ENCODE measurements around the gene SMC4.
A peak's percentile ranks its signal among the peaks of the same experiment; 100 is the strongest.
"Not testable (repeated sequence)": the region's sequence is repeated elsewhere in the genome, so short reads cannot be mapped to it uniquely, and the experiment has no call there.

The SMC4 gene

GRCh38 chr3:160445854-160446253 is 46.4 kb downstream of the SMC4 start:
- DNase-seq (ENCODE audit: low read depth in 2 of 2, low spot score in 1 of 2): no peak

- no peak for DNase-seq (ENCODE audit: low read depth in 2 of 2, low spot score in 1 of 2)
Measured at GRCh38 chr3:160446522-160447056, 47.1 kb downstream of the SMC4 start.

- DNase-seq (ENCODE audit: low read depth in 2 of 2, low spot score in 1 of 2): no peak
Measured at GRCh38 chr3:160447544-160447943, 48.1 kb downstream of the SMC4 start.

GRCh38 chr3:160448845-160449635 is 49.6 kb downstream of the SMC4 start:
- peak in 1 of 2 donors; percentile 5 for DNase-seq (ENCODE audit: low read depth in 2 of 2, low spot score in 1 of 2)

- DNase-seq (ENCODE audit: low read depth in 2 of 2, low spot score in 1 of 2): peak; percentile 85 to 92
Measured at GRCh38 chr3:160449636-160450598, 50.5 kb downstream of the SMC4 start, which contains the start of gene TRIM59. Gene TRIM59 (minus strand): TSS chr3:160449786. CDS start chr3:160439183, 10,603 bp downstream.

GRCh38 chr3:160450846-160451245 is 51.4 kb downstream of the SMC4 start:
- DNase-seq (ENCODE audit: low read depth in 2 of 2, low spot score in 1 of 2): no peak

GRCh38 chr3:160451602-160452001 is 52.2 kb downstream of the SMC4 start:
- DNase-seq (ENCODE audit: low read depth in 2 of 2, low spot score in 1 of 2): no peak

- DNase-seq (ENCODE audit: low read depth in 2 of 2, low spot score in 1 of 2): not testable (repeated sequence)
Measured at GRCh38 chr3:160452251-160452650, 52.8 kb downstream of the SMC4 start.

- no peak for DNase-seq (ENCODE audit: low read depth in 2 of 2, low spot score in 1 of 2)
Measured at GRCh38 chr3:160454995-160455394, 55.5 kb downstream of the SMC4 start.

GRCh38 chr3:160455846-160456245 is 56.4 kb downstream of the SMC4 start:
- no peak for DNase-seq (ENCODE audit: low read depth in 2 of 2, low spot score in 1 of 2)

GRCh38 chr3:160458151-160458550 is 58.7 kb downstream of the SMC4 start:
- no peak for DNase-seq (ENCODE audit: low read depth in 2 of 2, low spot score in 1 of 2)

- no peak for DNase-seq (ENCODE audit: low read depth in 2 of 2, low spot score in 1 of 2)
Measured at GRCh38 chr3:160459450-160459970, 60.1 kb downstream of the SMC4 start.

GRCh38 chr3:160460033-160460432 is 60.6 kb downstream of the SMC4 start:
- no peak for DNase-seq (ENCODE audit: low read depth in 2 of 2, low spot score in 1 of 2)

GRCh38 chr3:160464321-160464720 is 64.9 kb downstream of the SMC4 start:
- no peak for DNase-seq (ENCODE audit: low read depth in 2 of 2, low spot score in 1 of 2)

- no peak for DNase-seq (ENCODE audit: low read depth in 2 of 2, low spot score in 1 of 2)
Measured at GRCh38 chr3:160464971-160465370, 65.5 kb downstream of the SMC4 start.

- DNase-seq (ENCODE audit: low read depth in 2 of 2, low spot score in 1 of 2): no peak
Measured at GRCh38 chr3:160470181-160470580, 70.7 kb downstream of the SMC4 start.

- DNase-seq (ENCODE audit: low read depth in 2 of 2, low spot score in 1 of 2): no peak
Measured at GRCh38 chr3:160471892-160472291, 72.4 kb downstream of the SMC4 start.

- no peak for DNase-seq (ENCODE audit: low read depth in 2 of 2, low spot score in 1 of 2)
Measured at GRCh38 chr3:160472344-160472743, 72.9 kb downstream of the SMC4 start.

GRCh38 chr3:160473221-160473620 is 73.8 kb downstream of the SMC4 start:
- DNase-seq (ENCODE audit: low read depth in 2 of 2, low spot score in 1 of 2): no peak

GRCh38 chr3:160473978-160474377 is 74.5 kb downstream of the SMC4 start:
- no peak for DNase-seq (ENCODE audit: low read depth in 2 of 2, low spot score in 1 of 2)

GRCh38 chr3:160474416-160474838 is 75.0 kb downstream of the SMC4 start:
- no peak for DNase-seq (ENCODE audit: low read depth in 2 of 2, low spot score in 1 of 2)

All from stimulated activated CD8-positive, alpha-beta memory T cell treated with anti-CD3 and anti-CD28 coated beads, Interleukin-4, amount 100 ng/mL, for 4 hours (primary cell).